Common myeloid progenitor, CD34-positive (primary cell): Measurements from ENCODE around the gene FBXL14.

ENCODE experiments used
- CTCF ChIA-PET: fragments of 350-600 bp; sonication (Branson Sonifier 250); formaldehyde crosslinking; loops from one replicate; lab custom pipeline; 2021; ENCODE audit warnings: antibody characterized with exemption; lab: Charles Lee
- POLR2A ChIA-PET: fragments of 350-600 bp; sonication (Branson Sonifier 250); formaldehyde crosslinking; loops from one replicate; lab custom pipeline; 2021; ENCODE audit warnings: antibody characterized with exemption; lab: Charles Lee
- DNase-seq, 3 donors: peaks; one replicate each; pipeline versions ENCODE4 v3.0.0 to v3.0.0-alpha.2; 2013
- H3K27ac ChIP-seq, 2 experiments: 1 replicate in 1 of 2; 2 replicates in 1 of 2; pipeline ENCODE4 v1.7.0; 2013; ENCODE audit warnings: inconsistent platforms in 2 of 2, low read length in 2 of 2, mild to moderate bottlenecking in 2 of 2, low read depth in 1 of 2, moderate library complexity in 1 of 2; ENCODE audit not compliant: severe bottlenecking in 2 of 2, insufficient read depth in 1 of 2, poor library complexity in 1 of 2
- H3K27me3 ChIP-seq, 5 experiments: replicated peaks in 2 of 5; 1 replicate in 3 of 5; 2 replicates in 2 of 5; pipeline versions ENCODE4 v1.6.1 to v1.7.0; 2013; ENCODE audit warnings: low read length in 4 of 5, mild to moderate bottlenecking in 2 of 5, moderate library complexity in 2 of 5, inconsistent platforms in 1 of 5; ENCODE audit not compliant: insufficient read depth in 5 of 5, control insufficient read depth in 4 of 5
- H3K36me3 ChIP-seq, 4 experiments: 1 replicate in 2 of 4; 2 replicates in 2 of 4; pipeline versions ENCODE4 v1.6.1 to v1.7.0; 2013; ENCODE audit warnings: low read length in 3 of 4, control low read depth in 1 of 4, mild to moderate bottlenecking in 1 of 4; ENCODE audit not compliant: control insufficient read depth in 4 of 4, insufficient read depth in 4 of 4
- H3K4me1 ChIP-seq, 4 experiments: 1 replicate in 3 of 4; 2 replicates in 1 of 4; pipeline versions ENCODE4 v1.6.1 to v1.7.1; 2013; ENCODE audit warnings: low read length in 3 of 4, mild to moderate bottlenecking in 3 of 4, control low read depth in 1 of 4, inconsistent platforms in 1 of 4, moderate library complexity in 1 of 4; ENCODE audit not compliant: control insufficient read depth in 4 of 4, insufficient read depth in 4 of 4; ENCODE audit errors: control extremely low read depth in 1 of 4
- H3K4me3 ChIP-seq, 7 experiments: 1 replicate in 4 of 7; 2 replicates in 3 of 7; pipeline versions ENCODE4 v1.5.1 to v1.7.0; 2013; ENCODE audit warnings: mild to moderate bottlenecking in 7 of 7, low read length in 6 of 7, moderate library complexity in 6 of 7, inconsistent platforms in 2 of 7, low read depth in 2 of 7, control low read depth in 1 of 7; ENCODE audit not compliant: insufficient read depth in 4 of 7, control insufficient read depth in 1 of 7; ENCODE audit errors: extremely low read depth in 1 of 7
- H3K9me3 ChIP-seq, 5 experiments: 1 replicate in 4 of 5; 2 replicates in 1 of 5; pipeline versions ENCODE4 v1.6.1 to v1.7.1; 2013; ENCODE audit warnings: low read length in 4 of 5, mild to moderate bottlenecking in 2 of 5, inconsistent platforms in 1 of 5, low read depth in 1 of 5, moderate library complexity in 1 of 5; ENCODE audit not compliant: control insufficient read depth in 4 of 5, insufficient read depth in 2 of 5; ENCODE audit errors: control extremely low read depth in 1 of 5
- WGBS: methylation state at CpG from one replicate; pipeline ENCODE4 v1.1.5; 2013; ENCODE audit not compliant: insufficient coverage; 5-methylcytosine and 5-hydroxymethylcytosine counted together

The FBXL14 gene

DNA sequence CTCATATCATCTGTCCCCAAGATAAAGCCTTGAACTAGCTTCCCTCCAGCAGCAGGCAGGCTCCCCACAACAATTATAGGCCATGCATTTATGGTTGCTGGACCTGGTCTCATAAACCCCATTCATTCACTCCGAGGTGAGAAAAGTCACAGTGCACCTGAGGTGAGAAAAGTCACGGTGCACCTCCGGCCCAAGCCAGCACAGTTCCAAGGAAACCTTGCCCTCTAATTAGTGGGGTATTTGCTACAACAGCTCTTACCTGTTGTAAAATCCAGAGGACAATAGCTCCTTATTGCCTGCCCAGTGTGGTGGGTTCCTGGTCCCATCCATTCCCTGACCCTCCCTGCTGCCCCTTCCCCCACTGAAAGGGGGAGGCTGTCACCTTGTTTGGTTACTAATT lies 65.6 kb downstream of the FBXL14 start:
- peaks cover 6 to 94% (median 37%) of the 10 kb centered on the region in 5 experiments for H3K27me3 ChIP-seq
- no peaks in the 10 kb centered on the region for H3K36me3 ChIP-seq
- CTCF ChIA-PET, result interaction anchor here (1.4 kb wide), 1 partner anchor 54 kb away, joined by 4 read pairs; no protein-coding TSS in a partner anchor
- DNase-seq, result no peak
- H3K27ac ChIP-seq, result no peak overlapping the region
- peaks cover 4 to 27% (median 24%) of the 10 kb centered on the region in 4 experiments for H3K4me1 ChIP-seq
- H3K4me3 ChIP-seq, result no peak overlapping the region
- POLR2A ChIA-PET, result no interaction called here
- WGBS, result 100% methylated on average over 3 of the region's 3 CpGs
- no peaks in the 10 kb centered on the region for H3K9me3 ChIP-seq

DNA sequence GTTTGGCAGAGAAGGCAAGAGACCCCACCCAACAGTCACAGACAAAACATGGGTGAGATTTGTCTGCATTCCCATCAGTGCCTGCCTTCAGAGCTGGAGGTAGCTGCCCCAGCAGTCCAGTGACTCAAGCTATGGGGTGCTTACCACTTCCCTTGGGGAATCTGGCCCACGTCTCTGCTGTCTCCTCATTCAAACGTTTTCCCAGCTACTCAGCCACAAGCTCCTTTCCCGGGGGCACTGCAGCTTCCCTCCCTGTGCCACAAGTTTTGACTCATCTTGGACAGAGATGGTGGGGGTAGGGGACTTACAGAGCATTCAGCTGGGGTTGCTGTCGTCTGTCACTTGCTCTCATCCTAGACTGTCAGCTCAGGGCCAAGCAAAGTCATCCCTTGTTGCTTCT lies 66.6 kb downstream of the FBXL14 start:
- POLR2A ChIA-PET, result no interaction called here
- H3K4me1 ChIP-seq, result peaks cover 4 to 18% (median 14%) of the 10 kb centered on the region in 4 experiments
- H3K27me3 ChIP-seq, result peaks cover 6 to 94% (median 37%) of the 10 kb centered on the region in 5 experiments
- no peak overlapping the region for H3K27ac ChIP-seq
- H3K4me3 ChIP-seq, result no peak overlapping the region
- CTCF ChIA-PET, result interaction anchor here (1.4 kb wide), 1 partner anchor 55 kb away, joined by 4 read pairs; no protein-coding TSS in a partner anchor
- H3K36me3 ChIP-seq, result no peaks in the 10 kb centered on the region
- DNase-seq, result no peak
- H3K9me3 ChIP-seq, result no peaks in the 10 kb centered on the region
- WGBS, result 62% methylated on average over 2 of the region's 4 CpGs

DNA sequence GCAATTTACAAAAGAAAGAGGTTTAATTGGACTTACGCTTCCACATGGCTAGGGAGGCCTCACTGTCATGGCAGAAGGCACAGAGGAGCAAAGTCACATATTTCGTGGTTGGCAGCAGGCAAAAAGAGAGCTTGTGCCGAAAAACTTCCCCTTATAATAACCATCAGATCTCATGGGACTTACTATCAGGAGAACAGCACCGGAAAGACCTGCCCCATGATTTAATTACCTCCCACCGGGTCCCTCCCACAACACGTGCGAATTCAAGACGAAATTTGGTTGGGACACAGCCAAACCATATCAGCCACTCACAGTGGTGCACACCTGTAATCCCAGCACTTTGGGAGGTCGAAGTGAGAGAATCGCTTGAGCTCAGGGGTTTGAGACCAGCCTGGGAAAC lies 68.5 kb downstream of the FBXL14 start:
- H3K36me3 ChIP-seq, result no peaks in the 10 kb centered on the region
- CTCF ChIA-PET, result no interaction called here
- H3K4me3 ChIP-seq, result no peak overlapping the region
- no peak for DNase-seq
- H3K27ac ChIP-seq, result no peak overlapping the region
- H3K9me3 ChIP-seq, result no peaks in the 10 kb centered on the region
- POLR2A ChIA-PET, result no interaction called here
- H3K27me3 ChIP-seq, result peaks cover 3 to 79% (median 23%) of the 10 kb centered on the region in 5 experiments
- peaks cover 0 to 13% (median 7%) of the 10 kb centered on the region in 4 experiments for H3K4me1 ChIP-seq
- 77% methylated on average over 9 of the region's 10 CpGs for WGBS

DNA sequence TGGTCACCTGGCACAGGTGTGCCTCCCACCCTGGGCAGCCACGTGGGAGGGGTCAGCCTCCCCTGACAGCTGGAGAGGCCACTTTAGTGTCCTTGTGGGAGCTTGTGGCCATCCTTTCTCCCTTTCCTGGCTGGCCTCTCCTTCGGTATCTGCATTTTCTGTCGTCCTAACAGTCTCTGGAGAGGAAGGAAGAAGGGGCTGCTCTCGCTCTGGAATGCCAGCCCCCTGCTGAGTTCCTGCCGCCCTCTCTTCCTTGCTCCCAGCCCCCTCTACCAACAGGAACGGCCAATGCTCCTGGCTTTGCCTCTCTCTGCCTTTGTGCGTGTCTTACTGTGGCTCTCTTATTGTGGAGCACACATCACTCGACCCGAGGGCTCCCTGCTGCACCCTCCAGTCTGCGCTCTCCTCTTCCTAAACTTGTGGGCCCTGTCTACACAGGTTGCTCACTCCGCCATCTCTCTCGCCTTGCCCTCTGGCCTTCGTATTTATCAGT lies 70.8 kb downstream of the FBXL14 start:
- ChIA-PET CTCF (interaction anchor here (1.0 kb wide), 1 partner anchor 10 kb away, joined by 3 read pairs; no protein-coding TSS in a partner anchor), POLR2A (no interaction called here)
- WGBS, result 64% methylated on average over 8 of the region's 13 CpGs
- DNase-seq, result no peak
- Histone ChIP-seq H3K36me3 (no peaks in the 10 kb centered on the region), H3K27me3 (peaks cover 3 to 82% (median 20%) of the 10 kb centered on the region in 5 experiments), H3K27ac (no peak overlapping the region), H3K4me1 (no peaks in the 10 kb centered on the region), H3K4me3 (no peak overlapping the region), H3K9me3 (no peaks in the 10 kb centered on the region)

DNA sequence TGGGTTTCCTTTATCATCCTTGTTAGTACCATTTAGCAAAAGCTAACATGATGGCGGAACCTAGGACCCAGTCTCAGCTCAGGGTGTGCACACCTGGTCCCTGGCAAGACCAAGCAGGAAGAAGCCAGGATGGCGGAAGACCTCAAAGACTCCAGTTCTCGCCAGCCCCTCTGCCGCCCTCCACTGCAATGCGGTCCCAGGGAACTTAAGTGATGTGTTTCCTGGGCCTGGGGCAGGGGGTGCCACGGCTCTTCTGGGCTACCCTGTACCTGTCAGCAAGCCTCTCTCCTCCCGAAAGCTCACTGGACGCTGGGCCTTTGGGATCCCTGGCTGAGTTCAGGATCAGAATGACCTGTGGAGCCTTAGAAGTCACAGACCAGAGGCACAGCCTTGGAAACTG lies 71.3 kb downstream of the FBXL14 start:
- WGBS, result 95% methylated on average over 8 of the region's 8 CpGs
- Histone ChIP-seq H3K4me3 (no peak overlapping the region), H3K27ac (no peak overlapping the region), H3K36me3 (no peaks in the 10 kb centered on the region), H3K27me3 (peaks cover 3 to 82% (median 25%) of the 10 kb centered on the region in 5 experiments), H3K9me3 (no peaks in the 10 kb centered on the region), H3K4me1 (no peaks in the 10 kb centered on the region)
- ChIA-PET CTCF (interaction anchor here (1.0 to 1.4 kb wide), 2 partner anchors 9 to 80 kb away, joined by 3 read pairs; no protein-coding TSS in a partner anchor), POLR2A (no interaction called here)
- DNase-seq, result no peak

DNA sequence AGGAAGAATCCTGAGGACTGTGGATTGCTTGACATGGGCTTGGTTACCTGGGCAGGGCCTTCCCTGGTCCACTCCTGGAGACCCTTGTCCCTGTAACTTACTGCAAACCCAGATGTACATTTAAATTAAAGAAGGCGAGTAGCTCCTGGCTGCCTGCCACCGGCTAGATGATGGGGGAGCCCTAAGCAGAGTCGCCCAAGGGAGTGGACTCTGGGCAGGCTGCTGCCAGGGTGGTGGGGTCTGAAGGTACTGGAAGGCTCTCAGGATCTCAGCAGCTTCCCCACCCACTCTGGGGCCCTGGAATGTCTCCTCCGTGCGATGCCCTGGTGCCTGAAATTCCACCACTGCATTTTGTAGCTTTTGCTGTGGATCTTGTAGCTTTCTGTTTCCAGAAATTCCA lies 74.7 kb downstream of the FBXL14 start:
- Histone ChIP-seq H3K36me3 (no peaks in the 10 kb centered on the region), H3K27ac (no peak overlapping the region), H3K9me3 (peaks cover 0 to 4% (median 0%) of the 10 kb centered on the region in 5 experiments), H3K27me3 (peaks cover 0 to 59% (median 14%) of the 10 kb centered on the region in 5 experiments), H3K4me1 (no peaks in the 10 kb centered on the region), H3K4me3 (no peak overlapping the region)
- POLR2A ChIA-PET, result no interaction called here
- CTCF ChIA-PET, result interaction anchor here (1.3 to 1.6 kb wide), 2 partner anchors 13 to 402 kb away, joined by 3 to 5 read pairs; no protein-coding TSS in a partner anchor
- 97% methylated on average over 3 of the region's 5 CpGs for WGBS
- no peak for DNase-seq
